K562 (cell line): ENCODE data around the gene ZNF618. TPM values are rescaled to one million over a fixed set of nuclear protein-coding genes. Genes with fewer than 3 reads are reported as not detected.

Experiments used
- ATAC-seq: fragments of 200-7000 bp; cut with Tn5 transposase; 3 replicates; pipeline ENCODE4 v1.9.1; 2020; ENCODE audit warnings: moderate library complexity
- BruUV-seq: library from RNA; stranded (reverse); fragments of 400-500 nt; replicated peaks from 2 replicates; lab custom pipeline; 2021; lab: Mats Ljungman, UMichigan
- CTCF ChIA-PET: fragments of 300-600 bp; formaldehyde crosslinking; extraction: SDS; loops from one replicate; lab custom pipeline; 2021; ENCODE audit warnings: low intra/inter-chr PET ratio; lab: Yijun Ruan, JAX
- POLR2A ChIA-PET: fragments of 300-600, 350-650 bp; sonication (Branson Sonifier 250); formaldehyde crosslinking; extraction: SDS; loops from one replicate; lab custom pipeline; 2021; ENCODE audit warnings: antibody characterized with exemption, inconsistent platforms; lab: Yijun Ruan, JAX
- DNase-seq, 4 experiments: peaks; one replicate each; pipeline versions ENCODE4 v3.0.0 to v3.0.0-alpha.2; 2011 to 2018; ENCODE audit warnings: low spot score in 3 of 4, mixed read lengths in 3 of 4; ENCODE audit errors: extremely low read depth in 1 of 4
- FAIRE-seq: peaks from 2 replicates; lab custom pipeline; 2011; peaks lifted over from hg19 to GRCh38; lab: Jason Lieb, UNC
- H2AFZ ChIP-seq: 2 replicates; pipeline ENCODE4 v1.6.0; 2011; ENCODE audit warnings: low read depth, low read length, control low read depth, inconsistent platforms
- H3K27ac ChIP-seq: fragments of 200-600 bp; 3 replicates; pipeline ENCODE4 v1.8.0; 2011; ENCODE audit warnings: low read depth, mild to moderate bottlenecking, control low read depth, inconsistent platforms, low read length, moderate library complexity, mixed read lengths; ENCODE audit errors: extremely low read depth
- H3K27me3 ChIP-seq, 2 experiments: fragments of 300-600 bp in 1 of 2; 2 replicates in 1 of 2; 3 replicates in 1 of 2; pipeline versions ENCODE4 v1.6.0 to v1.8.0; 2011; ENCODE audit warnings: inconsistent platforms in 2 of 2, low read length in 2 of 2, mild to moderate bottlenecking in 1 of 2, mixed read lengths in 1 of 2, moderate library complexity in 1 of 2; ENCODE audit not compliant: control insufficient read depth in 2 of 2, insufficient read depth in 2 of 2
- H3K36me3 ChIP-seq: fragments of 300-600 bp; 3 replicates; pipeline ENCODE4 v1.8.0; 2011; ENCODE audit warnings: mild to moderate bottlenecking, low read length, inconsistent platforms; ENCODE audit not compliant: control insufficient read depth, insufficient read depth
- H3K4me1 ChIP-seq, 2 experiments: fragments of 200-600 bp in 1 of 2; replicated peaks in 1 of 2; 2 replicates in 1 of 2; 3 replicates in 1 of 2; pipeline versions ENCODE4 v1.5.1 to v1.8.0; 2011; ENCODE audit warnings: inconsistent platforms in 2 of 2, low read length in 2 of 2, mild to moderate bottlenecking in 1 of 2, mixed read lengths in 1 of 2, moderate library complexity in 1 of 2; ENCODE audit not compliant: control insufficient read depth in 2 of 2, insufficient read depth in 2 of 2
- H3K4me2 ChIP-seq: 2 replicates; pipeline ENCODE4 v1.6.1; 2011; ENCODE audit warnings: low read length, control low read depth, inconsistent platforms, mixed read lengths; ENCODE audit not compliant: insufficient read depth
- H3K4me3 ChIP-seq: fragments of 200-600 bp; sonication (generic), shearing (Covaris generic); 2 replicates; pipeline ENCODE4 v1.5.1; 2016; ENCODE audit warnings: control low read depth, inconsistent platforms
- H3K79me2 ChIP-seq: fragments of 200-600 bp; 3 replicates; pipeline ENCODE4 v1.8.0; 2011; ENCODE audit warnings: low read length, inconsistent platforms; ENCODE audit not compliant: control insufficient read depth, insufficient read depth
- H3K9ac ChIP-seq, 2 experiments: 2 replicates each; pipeline versions ENCODE4 v1.6.0 to v1.6.1; 2011; ENCODE audit warnings: low read depth in 2 of 2, low read length in 2 of 2, control low read depth in 1 of 2, inconsistent platforms in 1 of 2, mild to moderate bottlenecking in 1 of 2, mixed read lengths in 1 of 2; ENCODE audit not compliant: insufficient read depth in 1 of 2
- H3K9me1 ChIP-seq: one replicate; pipeline ENCODE4 v1.6.0; 2011; ENCODE audit warnings: inconsistent platforms, mild to moderate bottlenecking, low read length, moderate library complexity; ENCODE audit not compliant: control insufficient read depth, insufficient read depth
- H3K9me3 ChIP-seq: replicated peaks from 2 replicates; pipeline ENCODE4 v1.5.1; 2011; ENCODE audit warnings: low read depth, low read length, inconsistent platforms; ENCODE audit not compliant: control insufficient read depth, insufficient read depth
- H4K20me1 ChIP-seq: replicated peaks from 2 replicates; pipeline ENCODE4 v1.6.1; 2011; ENCODE audit warnings: low read length, inconsistent platforms, mixed read lengths; ENCODE audit not compliant: control insufficient read depth, insufficient read depth
- BCOR ChIP-seq: fragments of 450-650 bp; IDR thresholded peaks from 2 replicates; pipeline ENCODE4 v1.6.1; 2016
- MXI1 ChIP-seq: IDR thresholded peaks from 2 replicates; pipeline ENCODE4 v1.6.1; 2011; ENCODE audit warnings: low read depth, mild to moderate bottlenecking, improper control_type of control experiment, low read length
- RBM25 ChIP-seq: fragments of 200-400 bp; formaldehyde crosslinking; IDR thresholded peaks from 2 replicates; pipeline ENCODE4 v1.6.1; 2018; ENCODE audit warnings: low read length, low read depth, moderate library complexity; ENCODE audit not compliant: severe bottlenecking
- SMARCA5 ChIP-seq: fragments of 450-650 bp; IDR thresholded peaks from 2 replicates; pipeline ENCODE4 v1.6.1; 2016
- SP1 ChIP-seq: sonication (generic); formaldehyde crosslinking; IDR thresholded peaks from 2 replicates; pipeline ENCODE4 v1.8.1; 2022; ENCODE audit warnings: mild to moderate bottlenecking, missing genetic modification reagents
- ZFP36 ChIP-seq: fragments of 150-350 bp; IDR thresholded peaks from 2 replicates; pipeline ENCODE4 v1.6.1; 2018; ENCODE audit warnings: low read length, low read depth; ENCODE audit not compliant: partially characterized antibody
- WGBS: fragments of 100-300 bp; shearing (Covaris generic); methylation state at CpG from one replicate; pipeline ENCODE4 v1.1.6; 2016; ENCODE audit warnings: low coverage, mixed read lengths; ENCODE audit not compliant: insufficient coverage; ENCODE audit errors: missing lambda C conversion rate; 5-methylcytosine and 5-hydroxymethylcytosine counted together
- in situ Hi-C: fragments of 300-500 bp; cut with MboI; formaldehyde crosslinking; loops from 4 replicates; pipeline ENCODE4 v1.15.0; 2018; ENCODE audit warnings: inconsistent platforms, mixed read lengths
- intact Hi-C: fragments of 100-400 bp; cut with micrococcal nuclease; formaldehyde crosslinking; loops from 2 replicates; pipeline ENCODE4 v1.14.2; 2022
- polyA plus RNA-seq, 8 experiments: library from polyadenylated mRNA; depleted of rRNA in 4 of 8; stranded (reverse) in 5 of 8; unstranded in 3 of 8; fragments of >200 nt; fragmentation: Nextera tagmentation in 2 of 8; fragmentation: Illumina TruSeq in 1 of 8; extraction: Ambion mirVana in 2 of 8; extraction: Trizol in 1 of 8; gene quantifications; 2 replicates each; pipeline versions ENCODE4 v1.2.1 to v1.2.3, GENCODE V29; 2011 to 2014; ENCODE audit warnings: inconsistent platforms in 1 of 8, missing spikeins in 1 of 8
- total RNA-seq, 7 experiments: library from RNA; depleted of rRNA in 6 of 7; stranded (reverse); fragments of >200 nt in 6 of 7; fragmentation: Illumina TruSeq in 2 of 7; extraction: Trizol in 2 of 7; gene quantifications; 2 replicates each; pipeline versions ENCODE4 v1.2.1 to v1.2.3, GENCODE V29; 2011 to 2021; ENCODE audit warnings: low replicate concordance in 1 of 7
- TF ChIP-seq, protein P1 (sequence below): fragments of 250-450 bp; sonication (Bioruptor Pico); IDR thresholded peaks from 2 replicates; pipeline ENCODE4 v1.5.0; 2022; ENCODE audit warnings: mild to moderate bottlenecking
- TF ChIP-seq, protein P2 (sequence below), 3 experiments: IDR thresholded peaks in 2 of 3; conservative IDR thresholded peaks in 1 of 3; 2 replicates each; pipeline ENCODE4 v1.5.1; 2011 to 2012; ENCODE audit warnings: low read length in 3 of 3, mild to moderate bottlenecking in 3 of 3, control low read depth in 2 of 3, improper control_type of control experiment in 1 of 3, inconsistent platforms in 1 of 3, low read depth in 1 of 3, mixed read lengths in 1 of 3, moderate library complexity in 1 of 3; ENCODE audit not compliant: insufficient read depth in 2 of 3

Gene ZNF618
- total and polyA plus RNA-seq, 9 of the 15 experiments (the other 6 are each of a cell fraction or from before 2014, with no cell fraction given) = 0.08 to 13.7 (median 3.4) TPM

DNA sequence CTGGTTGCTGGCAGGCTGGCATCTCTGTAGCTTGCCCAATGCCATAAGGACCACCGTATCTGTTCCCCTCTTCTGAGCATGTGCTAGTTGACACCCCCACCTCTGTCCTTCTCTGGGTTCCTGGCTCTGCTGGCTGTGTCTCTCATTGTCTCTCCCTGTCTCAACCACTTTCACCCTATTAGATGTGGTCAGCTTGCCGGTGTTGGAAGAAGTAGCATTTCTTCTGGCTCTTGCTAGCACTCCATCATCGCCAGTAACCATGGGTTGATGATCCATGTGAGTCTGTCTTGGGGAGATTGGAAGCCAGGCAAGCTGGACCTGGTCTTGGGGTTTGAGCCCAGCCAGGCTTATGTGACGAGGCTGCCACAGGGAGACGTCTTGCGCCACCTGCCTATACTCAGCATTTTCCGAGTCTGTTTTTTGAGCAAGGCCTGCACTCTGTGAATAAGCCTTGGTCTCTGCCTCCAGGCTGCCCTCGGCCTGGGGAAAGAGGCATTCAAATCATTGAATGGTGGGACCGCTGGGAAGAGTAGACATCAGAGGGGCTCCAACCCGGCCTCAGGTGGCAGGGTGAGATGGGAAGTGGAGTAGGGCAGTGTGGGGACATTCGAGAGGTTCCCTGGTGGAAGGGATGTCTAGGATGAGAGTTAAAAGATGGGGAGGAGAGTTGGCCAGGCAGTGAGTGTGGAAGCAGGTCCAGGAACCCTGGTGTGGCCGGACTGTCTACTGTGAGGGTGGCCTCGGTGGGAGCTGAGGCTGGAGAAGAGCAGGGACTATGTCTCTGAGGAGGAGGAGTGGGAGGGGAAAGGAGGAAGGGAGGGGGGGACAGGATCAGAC, 74.3 kb downstream of the ZNF618 start (continued):
- TF ChIP-seq, protein P1, sequence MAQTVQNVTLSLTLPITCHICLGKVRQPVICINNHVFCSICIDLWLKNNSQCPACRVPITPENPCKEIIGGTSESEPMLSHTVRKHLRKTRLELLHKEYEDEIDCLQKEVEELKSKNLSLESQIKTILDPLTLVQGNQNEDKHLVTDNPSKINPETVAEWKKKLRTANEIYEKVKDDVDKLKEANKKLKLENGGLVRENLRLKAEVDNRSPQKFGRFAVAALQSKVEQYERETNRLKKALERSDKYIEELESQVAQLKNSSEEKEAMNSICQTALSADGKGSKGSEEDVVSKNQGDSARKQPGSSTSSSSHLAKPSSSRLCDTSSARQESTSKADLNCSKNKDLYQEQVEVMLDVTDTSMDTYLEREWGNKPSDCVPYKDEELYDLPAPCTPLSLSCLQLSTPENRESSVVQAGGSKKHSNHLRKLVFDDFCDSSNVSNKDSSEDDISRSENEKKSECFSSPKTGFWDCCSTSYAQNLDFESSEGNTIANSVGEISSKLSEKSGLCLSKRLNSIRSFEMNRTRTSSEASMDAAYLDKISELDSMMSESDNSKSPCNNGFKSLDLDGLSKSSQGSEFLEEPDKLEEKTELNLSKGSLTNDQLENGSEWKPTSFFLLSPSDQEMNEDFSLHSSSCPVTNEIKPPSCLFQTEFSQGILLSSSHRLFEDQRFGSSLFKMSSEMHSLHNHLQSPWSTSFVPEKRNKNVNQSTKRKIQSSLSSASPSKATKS (CRISPR knock-in tag) = no peak
- TF ChIP-seq SMARCA5 = no peak
- TF ChIP-seq, protein P2, sequence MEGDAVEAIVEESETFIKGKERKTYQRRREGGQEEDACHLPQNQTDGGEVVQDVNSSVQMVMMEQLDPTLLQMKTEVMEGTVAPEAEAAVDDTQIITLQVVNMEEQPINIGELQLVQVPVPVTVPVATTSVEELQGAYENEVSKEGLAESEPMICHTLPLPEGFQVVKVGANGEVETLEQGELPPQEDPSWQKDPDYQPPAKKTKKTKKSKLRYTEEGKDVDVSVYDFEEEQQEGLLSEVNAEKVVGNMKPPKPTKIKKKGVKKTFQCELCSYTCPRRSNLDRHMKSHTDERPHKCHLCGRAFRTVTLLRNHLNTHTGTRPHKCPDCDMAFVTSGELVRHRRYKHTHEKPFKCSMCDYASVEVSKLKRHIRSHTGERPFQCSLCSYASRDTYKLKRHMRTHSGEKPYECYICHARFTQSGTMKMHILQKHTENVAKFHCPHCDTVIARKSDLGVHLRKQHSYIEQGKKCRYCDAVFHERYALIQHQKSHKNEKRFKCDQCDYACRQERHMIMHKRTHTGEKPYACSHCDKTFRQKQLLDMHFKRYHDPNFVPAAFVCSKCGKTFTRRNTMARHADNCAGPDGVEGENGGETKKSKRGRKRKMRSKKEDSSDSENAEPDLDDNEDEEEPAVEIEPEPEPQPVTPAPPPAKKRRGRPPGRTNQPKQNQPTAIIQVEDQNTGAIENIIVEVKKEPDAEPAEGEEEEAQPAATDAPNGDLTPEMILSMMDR (IDR thresholded peaks at IDR 0.05 in 2 of 3, conservative IDR thresholded peaks at IDR 0.05 in 1 of 3; ENCODE audit: insufficient read depth in 2 of 3, low read depth in 1 of 3, low read length in 3 of 3) = no peak

DNA sequence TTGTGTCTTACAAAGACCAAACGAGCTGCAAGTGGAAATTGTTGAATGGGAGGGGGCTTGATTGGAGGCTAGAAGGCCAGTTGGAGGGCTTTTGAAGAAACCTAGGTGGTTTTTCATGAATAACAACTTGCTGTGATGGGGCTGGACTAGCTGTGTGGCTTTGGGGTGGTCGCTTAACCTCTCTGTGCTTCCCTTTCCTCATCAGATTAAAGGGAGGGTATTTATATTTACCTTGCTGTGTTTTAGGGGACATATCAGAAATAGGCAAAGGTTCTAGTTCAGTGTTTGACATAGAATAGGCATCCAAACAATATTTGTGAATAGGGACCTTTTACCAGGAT, 74.9 kb downstream of the ZNF618 start:
- Histone ChIP-seq H3K36me3 (no peaks in the 10 kb centered on the region), H3K4me1 (no peaks in the 10 kb centered on the region), H3K9me1 (no peaks in the 10 kb centered on the region), H4K20me1 (peaks cover 8% of the 10 kb centered on the region), H3K27ac (no peak overlapping the region), H3K4me2 (no peak overlapping the region), H3K9ac (no peak overlapping the region), H3K4me3 (no peak overlapping the region), H3K79me2 (no peaks in the 10 kb centered on the region), H3K27me3 (no peaks in the 10 kb centered on the region), H2AFZ (no peak overlapping the region), H3K9me3 (no peaks in the 10 kb centered on the region)
- no TSS peak for BruUV-seq
- no peak for ATAC-seq
- WGBS = 0% methylated on average over 1 of the region's 2 CpGs
- POLR2A ChIA-PET = no interaction called here
- CTCF ChIA-PET = no interaction called here
- DNase-seq = no peak
- TF ChIP-seq ZFP36 (peak; percentile 66), BCOR (peak; percentile 65; the same call in 1 of the 2 replicates), RBM25 (peak; percentile 86), SP1 (CRISPR knock-in tag) (no peak), MXI1 (no peak)
- intact Hi-C loops (no loop called here), in situ Hi-C loops (no loop called here)
- no peak for FAIRE-seq
